Inferior parietal cortex (tissue), 1 donor: ENCODE data around the gene MRGPRX2.
A peak's percentile ranks its signal among the peaks of the same experiment; 100 is the strongest.

Source experiments
- DNase-seq: peaks from one replicate; pipeline ENCODE4 v3.0.0-alpha.2; 2016; ENCODE audit errors: extremely low spot score

Gene MRGPRX2

DNA sequence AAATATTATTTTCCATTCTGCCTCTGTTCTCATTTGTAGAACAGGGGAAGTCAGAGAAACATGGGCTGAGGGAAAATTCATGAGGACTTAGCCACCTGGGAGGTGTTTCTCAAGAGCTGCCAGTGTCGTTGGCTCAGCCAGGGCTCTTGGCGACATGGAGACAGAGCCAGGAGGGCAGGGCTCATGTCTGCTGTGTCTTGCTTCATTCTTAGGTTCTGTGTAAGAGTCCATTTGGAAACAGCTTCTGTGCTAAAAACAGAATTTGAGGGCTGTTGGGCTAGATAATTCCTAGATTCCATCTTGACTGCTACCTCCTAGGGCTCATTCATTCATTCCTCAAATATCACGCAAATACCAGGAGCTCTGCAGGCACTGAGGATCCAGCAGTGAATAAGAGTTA is 15.1 kb upstream of the MRGPRX2 start:
- DNase-seq = no peak

GRCh38 chr11:19073454-19074415 is 13.2 kb upstream of the MRGPRX2 start:
- no peak for DNase-seq

DNA sequence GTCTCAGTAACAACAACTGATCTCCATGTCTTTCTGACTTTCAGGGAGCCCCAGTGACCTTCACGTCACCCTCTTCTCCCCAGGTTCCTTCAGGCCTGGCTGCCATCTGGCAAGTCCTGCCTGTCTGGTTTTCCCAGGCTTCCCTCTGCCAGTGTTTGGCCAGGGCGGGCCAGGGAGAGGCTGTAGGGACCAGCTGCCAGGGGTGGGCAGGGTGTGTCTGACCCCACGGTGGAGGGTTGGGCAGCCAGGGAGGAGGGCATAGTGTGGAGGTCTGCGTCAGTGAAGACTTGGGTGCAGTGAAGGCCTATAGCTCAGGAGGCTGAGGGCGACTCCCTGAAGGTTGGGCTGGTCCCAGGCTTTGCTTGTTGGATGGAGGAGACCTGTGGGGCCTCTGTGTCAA is 11.9 kb upstream of the MRGPRX2 start:
- no peak for DNase-seq

DNA sequence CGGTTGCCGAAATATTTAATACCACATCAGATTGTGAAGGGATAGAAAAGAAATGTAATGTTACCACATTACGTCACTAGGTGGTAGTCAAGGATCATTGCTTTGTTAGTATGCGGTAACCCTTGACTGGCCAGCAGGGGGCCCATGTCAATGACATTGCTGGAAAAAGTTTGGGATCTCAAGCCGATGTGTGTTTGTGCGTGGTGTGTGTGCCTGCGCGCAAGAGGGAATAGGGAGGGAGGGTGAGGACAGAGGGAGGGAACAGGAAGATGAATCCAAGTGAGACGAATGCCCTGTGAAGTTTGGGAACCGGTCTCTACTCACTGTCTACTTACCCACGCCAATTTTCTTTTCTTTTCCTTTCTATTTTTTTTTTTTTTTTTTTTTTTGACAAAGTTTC is 10.7 kb upstream of the MRGPRX2 start:
- DNase-seq = peak; percentile 86

GRCh38 chr11:19059833-19060232 is 684 bp downstream of the MRGPRX2 start:
- no peak for DNase-seq

GRCh38 chr11:19055905-19056304 is 4.6 kb downstream of the MRGPRX2 start:
- DNase-seq = no peak

DNA sequence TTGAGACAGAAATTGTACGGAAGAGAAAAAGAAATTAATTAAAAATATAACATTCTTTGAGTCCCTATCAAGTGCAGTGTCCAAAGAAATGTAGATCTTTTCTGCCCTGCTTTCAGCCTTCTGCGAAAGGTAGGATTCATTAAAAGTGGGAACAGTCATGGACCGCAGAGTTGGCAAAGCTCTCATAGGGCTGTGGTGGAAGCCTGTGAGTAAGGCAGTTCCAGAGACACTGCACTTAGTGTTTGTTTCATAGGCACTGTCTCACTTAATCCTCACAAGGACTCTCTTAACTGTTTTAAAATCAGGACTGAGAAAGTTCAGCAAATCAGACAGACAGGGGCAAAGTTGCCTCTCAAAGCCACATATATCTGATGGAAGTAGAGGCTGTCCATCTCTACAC is 5.5 kb downstream of the MRGPRX2 start:
- no peak for DNase-seq

DNA sequence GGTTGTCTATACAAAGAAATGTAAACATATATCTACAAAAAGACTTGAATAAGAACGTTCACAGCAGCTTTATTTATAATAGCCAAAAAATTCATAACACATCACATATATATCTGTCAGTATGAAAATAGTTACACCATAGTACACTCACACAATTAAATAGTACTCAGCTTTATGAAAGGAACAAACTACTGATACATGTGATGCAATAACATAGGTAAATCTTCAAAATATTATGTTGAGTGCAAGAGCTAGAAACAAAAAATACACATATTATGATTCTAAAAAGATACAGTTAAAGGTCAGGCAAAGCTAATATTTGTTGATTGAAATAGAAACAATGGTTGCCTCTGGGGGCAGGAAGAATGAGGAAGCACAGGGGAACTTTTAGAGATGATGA is 6.6 kb downstream of the MRGPRX2 start:
- no peak for DNase-seq

GRCh38 chr11:19050281-19050680 is 10.2 kb downstream of the MRGPRX2 start:
- DNase-seq = no peak

DNA sequence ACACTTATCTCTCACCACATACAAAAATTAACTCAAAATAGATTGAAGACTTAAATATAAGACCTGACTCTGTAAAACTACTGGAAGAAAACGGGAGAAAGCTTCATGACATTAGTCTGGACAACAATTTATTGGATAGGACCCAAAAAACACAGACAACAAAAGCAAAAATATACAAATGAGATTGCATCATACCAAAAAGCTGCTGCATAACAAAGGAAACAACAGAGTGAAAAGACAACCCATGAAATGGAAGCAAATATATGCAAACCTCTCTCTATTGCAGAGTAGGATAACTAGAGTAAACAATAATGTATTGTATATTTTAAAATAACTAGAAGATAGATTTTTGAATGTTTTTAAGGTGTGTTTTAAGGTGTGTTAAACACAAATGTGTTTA is 11.2 kb downstream of the MRGPRX2 start:
- DNase-seq = no peak

- DNase-seq = no peak
These were observed 20.5 kb downstream of the MRGPRX2 start for GRCh38 chr11:19040051-19040450.

- no peak for DNase-seq
These were observed 21.1 kb downstream of the MRGPRX2 start for GRCh38 chr11:19039409-19039808.

DNA sequence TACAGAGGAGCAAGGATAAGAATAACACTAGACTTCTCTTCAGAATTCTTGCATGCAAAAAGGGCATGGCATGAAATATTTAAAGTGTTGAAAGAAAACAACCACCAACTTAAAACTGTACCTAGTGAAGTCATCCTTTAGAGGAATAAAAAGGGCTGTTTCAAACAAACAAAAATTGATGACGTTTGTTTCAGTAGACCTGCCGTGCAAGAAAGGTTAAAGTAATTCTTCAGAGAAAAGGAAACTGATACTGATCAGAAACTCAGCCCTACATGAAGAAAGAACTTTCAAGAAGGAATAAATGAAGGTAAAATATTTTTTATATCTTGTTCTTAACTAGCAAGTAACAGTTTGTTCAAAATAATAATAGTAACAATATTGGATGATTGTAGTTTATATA is 27.5 kb downstream of the MRGPRX2 start:
- DNase-seq = no peak

GRCh38 chr11:19027829-19028595 is 32.5 kb downstream of the MRGPRX2 start:
- DNase-seq = no peak

DNA sequence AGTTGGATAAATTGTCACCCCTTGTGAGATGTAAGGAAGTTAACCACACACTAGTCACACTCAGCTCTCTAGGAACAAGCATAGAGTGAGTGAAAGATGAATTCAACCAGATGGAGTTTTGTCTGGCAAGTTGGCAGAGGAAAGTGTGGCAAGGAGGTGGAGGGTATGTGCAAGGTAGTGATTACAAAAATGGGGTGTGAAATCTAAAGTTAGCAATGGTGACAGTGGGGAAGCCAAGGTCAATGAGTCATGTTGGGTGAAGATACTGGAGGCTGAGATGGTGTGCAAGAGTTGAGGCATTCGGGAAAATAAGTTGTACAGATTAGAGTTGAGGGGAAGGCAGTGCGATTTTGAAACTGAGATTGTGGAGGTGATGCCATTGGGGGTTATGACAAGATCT is 33.7 kb downstream of the MRGPRX2 start:
- DNase-seq = no peak

GRCh38 chr11:19025481-19026406 is 34.8 kb downstream of the MRGPRX2 start:
- DNase-seq = no peak

GRCh38 chr11:19020831-19021230 is 39.7 kb downstream of the MRGPRX2 start:
- no peak for DNase-seq

GRCh38 chr11:19018901-19019300 is 41.6 kb downstream of the MRGPRX2 start:
- no peak for DNase-seq

- no peak for DNase-seq
These were observed 47.2 kb downstream of the MRGPRX2 start for GRCh38 chr11:19013181-19013857.

- DNase-seq = no peak
These were observed 47.9 kb downstream of the MRGPRX2 start for GRCh38 chr11:19012636-19013035.
